ENCODE measurements around the gene IST1. TPM values are rescaled to one million over a fixed set of nuclear protein-coding genes. Genes with fewer than 3 reads are reported as not detected.
A peak's percentile ranks its signal among the peaks of the same experiment; 100 is the strongest.

Gene IST1
- total RNA-seq, result 100 to 1,000 TPM; 154 to 181 TPM

DNA sequence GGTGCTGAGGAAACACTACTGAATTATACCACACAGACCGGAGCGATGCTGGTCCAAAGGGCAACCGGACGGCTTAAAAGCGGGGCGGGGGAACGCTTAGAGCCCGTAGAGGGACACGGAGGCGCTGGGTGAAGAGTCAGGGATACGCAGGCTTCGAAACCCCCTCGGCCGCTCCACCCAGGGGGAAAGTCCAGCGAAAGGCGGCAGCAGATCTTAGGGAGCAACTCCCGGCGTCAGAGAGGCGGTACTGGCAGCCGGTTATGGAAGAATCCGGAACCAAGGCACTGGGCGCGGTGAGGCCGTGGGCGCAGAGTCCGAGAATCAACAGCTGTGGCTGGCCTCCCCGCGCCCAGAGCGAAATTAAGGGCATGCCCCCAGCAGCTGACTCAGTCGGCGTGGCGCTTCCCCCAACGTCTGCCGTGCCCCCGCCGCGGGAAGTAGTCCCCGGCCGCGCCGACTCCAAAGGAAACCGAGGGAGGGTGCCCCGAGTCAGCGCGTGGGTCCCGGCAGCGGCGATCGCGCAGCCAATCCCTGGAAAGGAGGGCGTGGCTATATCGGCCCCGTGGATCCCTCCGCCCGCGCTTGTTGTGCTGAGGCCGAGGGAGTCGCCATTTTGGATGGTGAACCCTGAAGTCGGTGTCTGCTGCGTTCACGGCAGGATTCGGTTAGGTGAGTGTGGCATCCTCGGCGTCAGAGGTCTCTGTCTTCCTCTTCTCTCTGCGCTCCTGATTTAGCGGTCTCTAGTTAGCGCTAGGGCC lies at the start of gene IST1:
IST1 (plus strand) TSS at position 611 of the 758 bp plus-strand sequence. CDS start 20,110 bp downstream, outside the sequence.
- peaks cover 39 to 41% of the 10 kb centered on the region in 2 donors for H3K4me1 ChIP-seq (ENCODE audit: control insufficient read depth in 1 of 2, low read depth in 2 of 2)
- no peaks in the 10 kb centered on the region for H3K9me3 ChIP-seq
- TF ChIP-seq CTCF (IDR thresholded peaks at IDR 0.05), result peak; percentile 8
- peak within 1 kb of the TSS; percentile 91 to 99 for H3K27ac ChIP-seq
- ATAC-seq (ENCODE audit: insufficient number of reproducible peaks, low FRiP score, low read depth), result peak; percentile 92
- H3K27me3 ChIP-seq (replicated peaks; ENCODE audit: insufficient read depth), result no peaks in the 10 kb centered on the region
- no peaks in the 10 kb centered on the region for H3K36me3 ChIP-seq
- peak within 1 kb of the TSS; percentile 83 for H3K4me3 ChIP-seq
- peak; percentile 95 for DNase-seq (ENCODE audit: low spot score)

- no peaks in the 10 kb centered on the region for H3K27me3 ChIP-seq (replicated peaks; ENCODE audit: insufficient read depth)
- H3K27ac ChIP-seq, result peak within 1 kb of the TSS; percentile 75 to 87
- no peak for TF ChIP-seq CTCF (IDR thresholded peaks at IDR 0.05)
- ATAC-seq (ENCODE audit: insufficient number of reproducible peaks, low FRiP score, low read depth) (peak; percentile 91), DNase-seq (ENCODE audit: low spot score) (peak; percentile 66)
- H3K36me3 ChIP-seq, result peaks cover 22% of the 10 kb centered on the region
- H3K4me3 ChIP-seq, result peak within 1 kb of the TSS; percentile 89
- peaks cover 8 to 18% of the 10 kb centered on the region in 2 donors for H3K4me1 ChIP-seq (ENCODE audit: control insufficient read depth in 1 of 2, low read depth in 2 of 2)
- no peaks in the 10 kb centered on the region for H3K9me3 ChIP-seq
These were observed 49.5 kb upstream of the IST1 start, which contains the start of gene ATXN1L for GRCh38 chr16:71845639-71846430. Gene ATXN1L, plus strand, starts transcription at chr16:71845976. Its CDS starts 3,765 bp downstream, at chr16:71849741.

DNA sequence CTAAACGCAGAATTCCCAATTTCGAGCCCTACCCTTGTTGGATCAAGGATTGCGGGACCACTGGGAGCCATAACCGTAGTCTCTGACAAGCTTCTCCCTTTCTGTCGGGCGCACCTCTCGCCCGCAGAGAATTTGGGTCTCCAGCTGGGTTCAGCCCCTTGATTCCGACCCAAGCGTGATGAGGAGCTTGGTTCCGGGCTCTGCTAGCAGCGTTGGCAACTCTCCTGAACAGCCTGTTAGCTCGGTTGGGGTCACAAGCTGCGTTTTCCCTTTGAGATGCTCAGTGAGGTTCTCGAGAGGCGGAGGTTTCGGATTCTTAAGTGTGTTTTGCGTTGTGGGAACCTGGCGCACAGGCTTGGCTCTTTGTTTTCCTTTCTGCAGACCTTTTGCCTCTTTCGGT lies 48.9 kb upstream of the IST1 start:
- Histone ChIP-seq H3K4me3 (peak overlapping the region; percentile 89), H3K27me3 (replicated peaks; ENCODE audit: insufficient read depth) (no peaks in the 10 kb centered on the region), H3K9me3 (no peaks in the 10 kb centered on the region), H3K36me3 (peaks cover 28% of the 10 kb centered on the region), H3K27ac (peak overlapping the region; percentile 75 to 87), H3K4me1 (ENCODE audit: control insufficient read depth in 1 of 2, low read depth in 2 of 2) (peaks cover 8 to 18% of the 10 kb centered on the region in 2 donors)
- no peak for ATAC-seq (ENCODE audit: insufficient number of reproducible peaks, low FRiP score, low read depth)
- no peak for DNase-seq (ENCODE audit: low spot score)
- TF ChIP-seq CTCF (IDR thresholded peaks at IDR 0.05), result no peak

DNA sequence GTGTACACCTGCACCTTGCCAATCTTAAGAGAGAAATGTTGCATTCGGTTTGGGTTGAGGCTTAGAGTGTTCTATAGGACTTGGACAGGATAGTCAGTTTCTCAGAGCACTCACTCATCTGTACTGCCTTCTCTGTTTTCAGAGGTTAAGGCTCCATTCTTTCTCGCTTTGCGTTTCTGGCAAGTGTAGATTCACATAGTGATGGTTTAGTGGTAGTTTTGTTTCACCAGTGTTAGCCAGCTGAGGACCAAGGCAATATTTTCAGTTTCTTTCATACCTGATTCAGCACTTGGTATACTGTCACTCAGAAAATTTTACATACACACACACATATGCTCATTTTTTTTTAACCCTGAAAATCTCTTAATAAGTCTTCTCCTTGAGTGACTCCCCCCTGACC lies 48.2 kb upstream of the IST1 start:
- Histone ChIP-seq H3K9me3 (no peaks in the 10 kb centered on the region), H3K27me3 (replicated peaks; ENCODE audit: insufficient read depth) (no peaks in the 10 kb centered on the region), H3K4me3 (peak overlapping the region; percentile 89), H3K4me1 (ENCODE audit: control insufficient read depth in 1 of 2, low read depth in 2 of 2) (peaks cover 8 to 18% of the 10 kb centered on the region in 2 donors), H3K36me3 (peaks cover 31% of the 10 kb centered on the region), H3K27ac (peak overlapping the region in 1 of 2 donors; percentile 87)
- DNase-seq (ENCODE audit: low spot score) (no peak), ATAC-seq (ENCODE audit: insufficient number of reproducible peaks, low FRiP score, low read depth) (no peak)
- TF ChIP-seq CTCF (IDR thresholded peaks at IDR 0.05), result no peak

GRCh38 chr16:71848622-71849021 lies 46.7 kb upstream of the IST1 start:
- H3K4me3 ChIP-seq, result no peak overlapping the region
- H3K4me1 ChIP-seq (ENCODE audit: control insufficient read depth in 1 of 2, low read depth in 2 of 2), result peaks cover 8 to 18% of the 10 kb centered on the region in 2 donors
- TF ChIP-seq CTCF (IDR thresholded peaks at IDR 0.05), result no peak
- H3K9me3 ChIP-seq, result no peaks in the 10 kb centered on the region
- no peak for ATAC-seq (ENCODE audit: insufficient number of reproducible peaks, low FRiP score, low read depth)
- DNase-seq (ENCODE audit: low spot score), result no peak
- no peaks in the 10 kb centered on the region for H3K27me3 ChIP-seq (replicated peaks; ENCODE audit: insufficient read depth)
- H3K27ac ChIP-seq, result no peak overlapping the region
- peaks cover 31% of the 10 kb centered on the region for H3K36me3 ChIP-seq

All from thoracic aorta (tissue), 2 donors.